Stimulated activated CD4-positive, alpha-beta T cell treated with anti-CD3 and anti-CD28 coated beads, Interleukin-1b, Interleukin-23, amount 100 ng/mL, for 1 hour (primary cell): ENCODE results near the gene IL1R2.
"Not testable (repeated sequence)": the region's sequence is repeated elsewhere in the genome, so short reads cannot be mapped to it uniquely, and the experiment has no call there.

Experiments
- DNase-seq, 2 donors: peaks; one replicate each; pipeline ENCODE4 v3.0.0-alpha.2; 2020; ENCODE audit warnings: low read depth in 2 of 2

The IL1R2 gene

GRCh38 chr2:101998896-101999789, 7.4 kb downstream of the IL1R2 start:
- DNase-seq, result no peak

- DNase-seq, result no peak
Observed at GRCh38 chr2:102000012-102000411, 8.3 kb downstream of the IL1R2 start.

- DNase-seq, result no peak
Observed at GRCh38 chr2:102000813-102001766, 9.3 kb downstream of the IL1R2 start.

GRCh38 chr2:102001767-102002142, 10.0 kb downstream of the IL1R2 start:
- DNase-seq, result no peak

- no peak for DNase-seq
Observed at GRCh38 chr2:102002228-102002627, 10.5 kb downstream of the IL1R2 start.

GRCh38 chr2:102002909-102003308, 11.1 kb downstream of the IL1R2 start:
- DNase-seq, result not testable (repeated sequence)

GRCh38 chr2:102003696-102004095, 11.9 kb downstream of the IL1R2 start:
- DNase-seq, result no peak

GRCh38 chr2:102004581-102004980, 12.8 kb downstream of the IL1R2 start:
- no peak for DNase-seq

- no peak for DNase-seq
Observed at GRCh38 chr2:102005449-102005848, 13.7 kb downstream of the IL1R2 start.

- DNase-seq, result no peak
Observed at GRCh38 chr2:102005989-102006885, 14.5 kb downstream of the IL1R2 start.

- no peak for DNase-seq
Observed at GRCh38 chr2:102006886-102007278, 15.1 kb downstream of the IL1R2 start.

GRCh38 chr2:102008490-102008889, 16.7 kb downstream of the IL1R2 start:
- DNase-seq, result no peak

- DNase-seq, result no peak
Observed at GRCh38 chr2:102009557-102009956, 17.8 kb downstream of the IL1R2 start.

GRCh38 chr2:102010902-102011301, 19.1 kb downstream of the IL1R2 start:
- no peak for DNase-seq

- no peak for DNase-seq
Observed at GRCh38 chr2:102012061-102012614, 20.4 kb downstream of the IL1R2 start.

GRCh38 chr2:102013206-102014040, 21.7 kb downstream of the IL1R2 start:
- no peak for DNase-seq

- DNase-seq, result no peak
Observed at GRCh38 chr2:102014041-102014345, 22.2 kb downstream of the IL1R2 start.

GRCh38 chr2:102015399-102015798, 23.6 kb downstream of the IL1R2 start:
- no peak for DNase-seq

GRCh38 chr2:102016399-102016955, 24.7 kb downstream of the IL1R2 start:
- DNase-seq, result no peak

- no peak for DNase-seq
Observed at GRCh38 chr2:102018823-102019445, 27.2 kb downstream of the IL1R2 start.
